HT-29 (cell line): ENCODE measurements around the gene UROD. TPM values are rescaled to one million over a fixed set of nuclear protein-coding genes. Genes with fewer than 3 reads are reported as not detected.

Experiments
- DNase-seq: peaks from one replicate; pipeline ENCODE4 v3.0.0-alpha.2; 2015; ENCODE audit warnings: low spot score
- total RNA-seq: library from RNA; depleted of rRNA; stranded (reverse); fragments of >200 nt; shearing (Covaris generic); gene quantifications from 2 replicates; pipeline ENCODE4 v1.2.3, GENCODE V29; 2014

The UROD gene
- total RNA-seq, 1 experiment from 2014 or later, result 98.8 TPM

DNA sequence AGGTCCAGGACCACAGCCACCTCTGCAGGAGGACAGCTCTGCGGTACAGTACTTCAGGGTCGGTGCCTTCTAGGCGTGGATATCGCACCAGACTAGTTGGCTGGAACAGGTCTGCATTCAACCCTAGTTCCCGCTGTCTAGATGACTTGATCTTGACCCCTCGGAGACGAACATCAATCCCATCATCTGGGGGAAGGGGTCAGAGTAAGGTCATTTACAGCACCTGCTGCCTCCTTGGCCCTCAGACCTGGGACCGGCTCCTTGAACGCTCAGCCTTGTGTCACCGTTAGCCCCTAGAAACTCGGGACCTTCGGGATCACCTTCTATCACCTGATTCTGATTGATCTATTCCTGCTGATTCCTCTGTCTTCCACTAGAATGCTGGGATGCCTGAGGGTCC, 3.5 kb upstream of the UROD start:
- no peak for DNase-seq

DNA sequence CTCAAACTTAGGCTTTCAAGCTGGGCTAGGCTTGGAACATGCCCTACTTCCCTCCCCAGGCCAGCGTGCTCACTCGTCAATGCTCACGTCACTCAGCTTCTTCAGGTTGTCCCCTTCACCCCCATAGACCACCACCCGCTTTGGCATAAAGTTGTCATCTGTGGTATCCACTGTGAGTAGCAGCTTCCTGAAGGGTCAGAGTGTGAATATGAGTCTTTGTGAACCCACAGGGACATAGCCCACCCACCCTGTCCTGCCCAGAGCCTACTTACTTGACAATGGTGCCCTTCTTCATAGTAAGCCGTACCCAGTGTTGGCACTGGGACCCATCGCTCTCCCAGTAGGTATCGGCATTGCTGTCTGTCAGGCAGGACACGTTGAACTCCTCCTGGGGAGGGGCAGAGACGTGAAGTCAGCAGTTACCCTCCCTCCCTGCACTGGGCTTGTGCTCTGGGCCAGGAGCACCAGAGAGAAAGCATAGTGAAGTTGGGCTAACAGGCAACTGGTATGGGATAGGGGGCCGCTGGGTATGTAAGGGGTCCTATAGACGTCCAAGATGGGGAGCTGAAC, 2.7 kb upstream of the UROD start:
- no peak for DNase-seq

GRCh38 chr1:45009956-45010854, 1.8 kb upstream of the UROD start:
- DNase-seq, result peak; percentile 72

- DNase-seq, result peak; percentile 85
Observed at GRCh38 chr1:45010855-45011811, 921 bp upstream of the UROD start, which contains the start of gene HECTD3. HECTD3 (minus strand) TSS chr1:45011324; CDS start chr1:45011257, 67 bp downstream.

DNA sequence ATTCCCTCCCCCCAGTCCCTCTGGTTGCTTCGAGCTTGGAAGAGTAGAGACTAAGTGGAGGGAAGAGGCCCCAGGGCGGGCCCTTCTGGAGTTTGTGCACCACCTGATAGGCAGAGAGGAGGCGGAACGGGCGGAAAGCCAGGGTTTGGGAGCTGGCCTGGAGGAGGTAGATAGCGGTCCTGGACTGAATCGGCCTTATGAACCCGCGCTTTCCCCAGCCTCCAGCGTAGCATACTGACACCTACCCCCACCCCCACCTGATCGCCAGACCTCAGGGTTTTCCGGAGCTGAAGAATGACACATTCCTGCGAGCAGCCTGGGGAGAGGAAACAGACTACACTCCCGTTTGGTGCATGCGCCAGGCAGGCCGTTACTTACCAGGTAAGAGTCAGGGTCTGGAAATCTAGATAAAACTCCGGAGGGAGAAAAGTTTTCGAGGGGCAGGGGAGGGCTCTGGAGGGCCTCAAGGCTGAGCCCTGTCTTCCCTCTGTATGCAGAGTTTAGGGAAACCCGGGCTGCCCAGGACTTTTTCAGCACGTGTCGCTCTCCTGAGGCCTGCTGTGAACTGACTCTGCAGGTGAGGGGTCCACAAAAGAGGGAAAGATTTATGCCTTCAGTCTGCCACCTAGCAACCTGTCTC, 705 bp downstream of the UROD start:
- DNase-seq, result peak; percentile 51

DNA sequence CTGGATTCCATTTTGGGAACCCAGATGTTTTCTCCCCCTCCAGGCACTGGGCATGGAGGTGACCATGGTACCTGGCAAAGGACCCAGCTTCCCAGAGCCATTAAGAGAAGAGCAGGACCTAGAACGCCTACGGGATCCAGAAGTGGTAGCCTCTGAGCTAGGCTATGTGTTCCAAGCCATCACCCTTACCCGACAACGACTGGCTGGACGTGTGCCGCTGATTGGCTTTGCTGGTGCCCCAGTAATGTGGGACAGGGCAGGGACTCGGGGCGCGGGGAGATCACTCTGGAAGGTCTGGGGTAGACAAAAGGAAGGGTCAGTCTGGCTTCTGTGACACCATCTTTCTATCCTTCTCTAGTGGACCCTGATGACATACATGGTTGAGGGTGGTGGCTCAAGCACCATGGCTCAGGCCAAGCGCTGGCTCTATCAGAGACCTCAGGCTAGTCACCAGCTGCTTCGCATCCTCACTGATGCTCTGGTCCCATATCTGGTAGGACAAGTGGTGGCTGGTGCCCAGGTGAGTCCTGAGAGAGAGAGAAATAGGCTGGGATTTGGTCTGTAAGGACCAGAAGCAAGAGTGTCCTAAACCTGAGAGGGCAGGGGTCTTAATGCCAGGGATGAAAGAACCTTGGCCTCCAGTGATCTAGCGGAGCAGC, 1.6 kb downstream of the UROD start:
- no peak for DNase-seq

DNA sequence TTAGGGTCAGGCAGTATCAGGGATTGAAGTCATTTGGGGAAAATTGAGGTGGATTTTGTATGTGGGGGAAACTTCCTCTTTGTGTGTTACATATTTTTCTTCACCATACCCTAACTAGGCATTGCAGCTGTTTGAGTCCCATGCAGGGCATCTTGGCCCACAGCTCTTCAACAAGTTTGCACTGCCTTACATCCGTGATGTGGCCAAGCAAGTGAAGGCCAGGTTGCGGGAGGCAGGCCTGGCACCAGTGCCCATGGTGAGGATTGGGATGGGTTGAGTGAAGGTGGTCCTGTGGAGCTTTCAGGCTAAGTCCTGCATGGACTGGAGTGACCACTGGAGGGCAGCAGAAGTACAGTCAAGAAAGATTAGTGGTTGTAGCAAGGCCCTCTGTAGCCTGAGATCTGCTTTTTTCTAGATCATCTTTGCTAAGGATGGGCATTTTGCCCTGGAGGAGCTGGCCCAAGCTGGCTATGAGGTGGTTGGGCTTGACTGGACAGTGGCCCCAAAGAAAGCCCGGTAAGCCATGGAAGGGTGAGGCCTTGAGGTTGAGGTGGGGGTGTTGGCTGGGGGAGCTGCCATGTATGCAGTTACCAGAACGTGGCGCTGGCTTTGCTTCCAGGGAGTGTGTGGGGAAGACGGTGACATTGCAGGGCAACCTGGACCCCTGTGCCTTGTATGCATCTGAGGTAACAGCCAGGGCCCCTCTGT, 2.4 kb downstream of the UROD start:
- peak; percentile 88 for DNase-seq

DNA sequence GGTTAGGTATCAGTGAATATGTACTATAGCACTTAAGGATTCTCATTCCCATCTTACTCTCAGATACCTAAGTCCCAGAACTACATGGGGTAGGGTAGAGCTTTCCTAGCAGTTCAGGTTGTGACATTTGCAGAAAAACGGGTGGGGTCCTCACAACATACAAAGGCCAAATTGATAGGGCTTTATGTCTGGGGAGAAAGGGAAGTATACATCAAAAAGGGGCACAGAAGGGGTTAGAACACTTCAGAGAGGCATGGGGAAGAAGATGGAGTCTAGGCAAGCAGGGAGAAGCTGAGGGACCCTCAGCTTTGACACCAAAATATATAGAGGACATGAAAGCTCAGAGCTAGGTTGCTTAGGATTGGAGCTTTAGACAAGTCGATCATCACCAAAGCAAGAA, 3.6 kb downstream of the UROD start:
- DNase-seq, result no peak

DNA sequence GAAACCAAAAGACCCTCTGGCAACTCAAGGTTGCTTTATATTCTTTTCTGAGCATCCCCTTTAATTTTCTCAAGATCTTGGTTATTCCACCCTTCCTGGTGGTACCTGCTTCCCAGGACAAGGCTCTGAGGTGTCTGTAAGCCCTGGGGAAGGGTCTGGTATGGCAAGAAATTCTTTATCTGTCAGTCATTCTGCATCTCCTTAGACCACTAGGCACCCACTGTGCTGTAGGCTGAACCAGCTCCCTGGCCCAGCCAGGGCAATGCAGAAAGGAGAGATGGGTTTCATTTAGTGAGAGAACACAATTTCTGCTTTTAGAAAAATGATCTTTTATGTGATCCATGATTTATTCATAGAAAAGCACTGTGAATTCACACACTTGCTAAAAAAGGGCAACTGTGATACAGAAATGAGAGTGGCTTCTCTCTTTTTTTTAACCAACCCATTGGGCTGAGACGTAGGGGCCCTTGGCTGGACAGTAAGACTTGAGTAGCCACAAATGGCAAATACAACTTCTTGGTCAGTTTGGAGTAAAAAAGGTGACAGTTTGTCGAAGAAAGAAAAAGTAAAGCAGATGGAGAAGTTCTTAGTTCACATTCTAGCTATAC, 4.1 kb downstream of the UROD start:
- DNase-seq, result no peak

DNA sequence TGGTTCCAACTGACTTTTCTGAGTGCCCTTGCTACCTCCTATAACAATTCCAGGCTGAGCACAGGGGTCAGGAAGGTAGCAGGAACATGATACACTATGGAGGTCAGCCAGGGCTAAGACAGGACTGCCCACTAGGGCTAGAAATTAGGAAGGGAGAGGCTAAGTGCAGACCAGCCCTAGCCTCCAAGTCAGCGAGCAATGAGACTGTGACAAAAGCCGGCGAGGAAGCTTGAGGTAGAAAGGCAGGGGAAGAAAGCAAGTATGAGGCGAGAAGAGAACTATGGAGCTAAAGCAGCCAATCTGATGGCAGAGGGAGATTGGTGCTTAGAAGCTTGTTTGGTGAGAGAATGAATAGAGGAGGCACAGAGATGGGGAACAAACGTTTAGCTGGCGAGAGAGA, 4.7 kb downstream of the UROD start:
- DNase-seq, result no peak

- peak; percentile 94 for DNase-seq
Observed at GRCh38 chr1:45018599-45019230, 6.7 kb downstream of the UROD start.

DNA sequence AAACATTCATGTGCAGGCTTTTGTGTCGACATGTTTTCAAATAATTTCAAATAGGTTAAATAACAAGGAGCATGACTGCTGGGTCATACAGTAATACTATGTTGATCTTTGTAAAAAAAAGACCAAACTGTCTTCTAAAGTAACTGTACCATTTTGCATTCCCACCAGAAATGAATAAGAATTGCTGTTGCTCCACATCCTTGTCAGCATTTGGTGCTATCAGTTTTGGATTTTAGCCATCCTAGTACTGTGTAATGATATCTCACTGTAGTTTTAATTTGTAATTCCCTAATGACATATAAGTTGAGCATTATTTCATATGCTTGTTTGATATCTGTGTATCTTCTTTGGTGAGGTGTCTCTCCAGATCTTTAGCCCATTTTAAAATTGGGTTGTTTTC, 11.6 kb downstream of the UROD start:
- no peak for DNase-seq

DNA sequence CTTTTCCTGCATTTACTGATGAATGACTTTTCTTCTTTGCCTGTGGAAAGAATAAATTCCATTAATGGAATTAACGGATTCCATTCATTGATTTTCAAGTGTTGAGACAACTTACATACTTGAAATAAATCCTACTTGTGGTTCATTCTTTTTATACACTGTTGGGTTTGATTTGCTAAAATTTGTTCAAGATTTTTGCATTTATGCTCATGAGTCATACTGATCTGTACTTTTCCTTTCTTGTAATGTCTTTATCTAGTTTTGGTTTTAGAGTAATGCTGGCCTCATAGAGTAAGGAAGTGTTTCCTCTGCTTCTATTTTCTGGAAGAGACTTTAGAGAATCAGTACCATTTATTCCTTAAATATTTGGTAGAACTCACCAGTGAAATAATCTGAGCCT, 14.4 kb downstream of the UROD start:
- DNase-seq, result no peak

DNA sequence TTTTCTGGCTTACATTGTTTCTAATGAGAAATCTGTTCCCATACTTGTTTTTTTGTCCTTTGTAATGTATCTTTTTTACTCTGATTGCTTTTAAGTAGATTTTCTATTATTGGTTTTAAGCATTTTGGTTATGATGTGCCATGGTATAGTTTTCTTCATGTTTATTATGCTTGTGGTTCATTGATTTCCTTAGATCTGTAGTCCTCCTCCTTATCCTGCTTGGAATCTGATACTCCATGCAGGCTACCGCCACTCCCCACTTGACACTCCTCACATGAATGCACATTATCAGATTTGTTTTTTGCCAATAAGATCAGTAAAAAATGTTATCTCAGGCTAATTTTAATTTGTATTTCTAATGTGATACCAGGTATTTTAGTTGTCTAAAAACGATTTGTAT, 20.8 kb downstream of the UROD start:
- no peak for DNase-seq

DNA sequence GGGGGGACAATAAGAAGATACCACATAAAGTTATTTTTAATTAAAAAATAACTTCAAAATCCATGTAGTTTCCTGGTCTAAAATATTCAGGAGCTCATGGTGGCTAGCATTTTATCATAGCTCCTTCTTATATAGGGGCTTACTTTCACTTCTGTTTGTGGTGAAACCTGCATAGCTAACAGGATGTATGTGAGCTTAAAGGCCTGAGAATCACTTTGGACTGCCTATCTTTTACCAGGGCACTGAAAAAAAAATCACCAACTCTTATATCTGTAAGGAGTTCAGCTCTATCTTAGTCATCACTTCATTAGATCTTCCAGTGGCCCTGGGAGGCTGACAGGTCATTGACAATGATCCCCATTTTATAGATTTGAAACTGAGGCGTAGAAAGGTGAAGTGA, 21.3 kb downstream of the UROD start:
- no peak for DNase-seq

DNA sequence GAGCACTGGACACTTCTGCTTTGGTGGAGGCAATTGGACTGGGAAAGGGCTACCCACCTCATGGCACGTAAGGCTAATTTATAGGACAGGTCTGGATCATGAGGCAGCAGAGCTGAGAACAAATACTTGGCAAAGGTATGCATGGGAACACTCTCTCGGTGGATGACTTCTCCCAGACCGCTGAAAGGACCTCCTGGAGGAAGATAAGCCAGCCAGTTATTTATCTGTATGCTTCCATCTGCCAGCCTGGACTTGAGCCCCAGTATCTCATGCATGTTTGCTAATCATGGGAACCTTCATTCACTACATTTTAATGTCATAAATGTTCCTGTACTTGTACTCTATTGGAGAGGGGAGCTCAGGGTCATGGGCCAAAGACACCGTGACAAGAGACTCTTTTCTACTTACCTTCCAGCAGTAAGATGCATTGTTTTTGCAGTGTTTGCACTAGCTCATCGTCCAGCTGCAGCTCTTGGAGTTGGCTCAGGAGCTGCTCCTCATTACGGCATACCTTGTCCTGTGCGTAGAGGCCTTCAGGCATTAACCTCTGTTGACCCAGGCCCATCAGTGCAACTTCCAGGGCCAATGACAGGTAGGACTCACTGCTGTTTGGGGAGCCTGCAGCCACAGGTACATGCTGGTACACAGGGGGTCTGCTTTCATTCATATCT, 23.7 kb downstream of the UROD start:
- DNase-seq, result no peak

GRCh38 chr1:45037456-45037855, 25.4 kb downstream of the UROD start:
- DNase-seq, result no peak

GRCh38 chr1:45038240-45038639, 26.2 kb downstream of the UROD start:
- DNase-seq, result no peak
